Activated CD4-positive, alpha-beta memory T cell treated with anti-CD3 and anti-CD28 coated beads for 36 hours (primary cell): ENCODE results near the gene P2RX4. TPM values are rescaled to one million over a fixed set of nuclear protein-coding genes. Genes with fewer than 3 reads are reported as not detected.
"Not testable (repeated sequence)": the region's sequence is repeated elsewhere in the genome, so short reads cannot be mapped to it uniquely, and the experiment has no call there.

ENCODE experiments used
- CTCF ChIA-PET: fragments of 350-600 bp; sonication (Branson Sonifier 250); formaldehyde crosslinking; loops from one replicate; lab custom pipeline; 2021; ENCODE audit warnings: antibody characterized with exemption, inconsistent platforms; lab: Charles Lee
- POLR2A ChIA-PET: fragments of 350-600 bp; sonication (Branson Sonifier 250); formaldehyde crosslinking; loops from one replicate; lab custom pipeline; 2021; ENCODE audit warnings: antibody characterized with exemption; lab: Charles Lee
- DNase-seq: peaks from one replicate; pipeline ENCODE4 v3.0.0-alpha.2; 2020
- H3K27ac Mint-ChIP-seq: one replicate; pipeline ENCODE4 v1.8.0; 2021; ENCODE audit warnings: mixed read lengths
- H3K27me3 Mint-ChIP-seq: one replicate; pipeline ENCODE4 v1.8.0; 2021; ENCODE audit warnings: mixed read lengths
- H3K36me3 Mint-ChIP-seq: one replicate; pipeline ENCODE4 v1.8.0; 2021; ENCODE audit warnings: mixed read lengths
- H3K4me1 Mint-ChIP-seq: one replicate; pipeline ENCODE4 v1.8.0; 2021; ENCODE audit warnings: low read depth, mixed read lengths
- H3K4me3 Mint-ChIP-seq: one replicate; pipeline ENCODE4 v1.8.0; 2021; ENCODE audit warnings: mild to moderate bottlenecking, mixed read lengths
- H3K9me3 Mint-ChIP-seq: one replicate; pipeline ENCODE4 v1.8.0; 2021; ENCODE audit warnings: mixed read lengths
- intact Hi-C: fragments of 100-400 bp; cut with micrococcal nuclease; formaldehyde crosslinking; loops from one replicate; pipeline ENCODE4 v1.15.1; 2023
- total RNA-seq, 2 experiments: library from RNA; stranded (reverse); gene quantifications; one replicate each; pipeline ENCODE4 v1.2.3, GENCODE V29; 2021

P2RX4 gene
- total RNA-seq, 2 experiments from 2014 or later, result 53.4 to 57.5 TPM

- H3K4me1 Mint-ChIP-seq, result peaks cover 8% of the 10 kb centered on the region
- DNase-seq, result no peak
- H3K36me3 Mint-ChIP-seq, result peaks cover 3% of the 10 kb centered on the region
- H3K4me3 Mint-ChIP-seq, result no peak overlapping the region
- intact Hi-C loops, result no loop called here
- ChIA-PET POLR2A (no interaction called here), CTCF (no interaction called here)
- no peaks in the 10 kb centered on the region for H3K27me3 Mint-ChIP-seq
- H3K9me3 Mint-ChIP-seq, result peaks cover 2% of the 10 kb centered on the region
- no peak overlapping the region for H3K27ac Mint-ChIP-seq
Measured at GRCh38 chr12:121190523-121191031, 19.4 kb upstream of the P2RX4 start.

GRCh38 chr12:121191151-121191550 lies 18.8 kb upstream of the P2RX4 start:
- no peak overlapping the region for H3K4me3 Mint-ChIP-seq
- intact Hi-C loops, result no loop called here
- no peaks in the 10 kb centered on the region for H3K27me3 Mint-ChIP-seq
- CTCF ChIA-PET, result no interaction called here
- H3K9me3 Mint-ChIP-seq, result peaks cover 2% of the 10 kb centered on the region
- H3K36me3 Mint-ChIP-seq, result peaks cover under 1% of the 10 kb centered on the region
- peaks cover 8% of the 10 kb centered on the region for H3K4me1 Mint-ChIP-seq
- H3K27ac Mint-ChIP-seq, result no peak overlapping the region
- DNase-seq, result no peak
- POLR2A ChIA-PET, result no interaction called here

- ChIA-PET CTCF (interaction anchor here (1.7 kb wide), 1 partner anchor 34 kb away, joined by 5 read pairs; no protein-coding TSS in a partner anchor), POLR2A (no interaction called here)
- no peak for DNase-seq
- H3K4me1 Mint-ChIP-seq, result peaks cover 14% of the 10 kb centered on the region
- H3K4me3 Mint-ChIP-seq, result no peak overlapping the region
- H3K27me3 Mint-ChIP-seq, result peaks cover 3% of the 10 kb centered on the region
- no peaks in the 10 kb centered on the region for H3K36me3 Mint-ChIP-seq
- no peaks in the 10 kb centered on the region for H3K9me3 Mint-ChIP-seq
- intact Hi-C loops, result no loop called here
- no peak overlapping the region for H3K27ac Mint-ChIP-seq
Measured at GRCh38 chr12:121196902-121197301, 13.0 kb upstream of the P2RX4 start.

- DNase-seq, result no peak
- ChIA-PET CTCF (no interaction called here), POLR2A (no interaction called here)
- Mint-ChIP-seq H3K27ac (no peak overlapping the region), H3K9me3 (no peaks in the 10 kb centered on the region), H3K27me3 (peaks cover 3% of the 10 kb centered on the region), H3K36me3 (no peaks in the 10 kb centered on the region), H3K4me1 (peaks cover 14% of the 10 kb centered on the region), H3K4me3 (no peak overlapping the region)
- intact Hi-C loops, result no loop called here
Measured at GRCh38 chr12:121198949-121199348, 11.0 kb upstream of the P2RX4 start.

- H3K9me3 Mint-ChIP-seq, CTCF ChIA-PET, H3K36me3 Mint-ChIP-seq, H3K4me3 Mint-ChIP-seq, H3K27me3 Mint-ChIP-seq, POLR2A ChIA-PET, H3K27ac Mint-ChIP-seq, DNase-seq, intact Hi-C loops: not testable (repeated sequence)
- peaks cover 22% of the 10 kb centered on the region for H3K4me1 Mint-ChIP-seq
Measured at GRCh38 chr12:121201140-121201539, 8.8 kb upstream of the P2RX4 start.

- Mint-ChIP-seq H3K27ac (no peak overlapping the region), H3K27me3 (no peaks in the 10 kb centered on the region), H3K4me3 (no peak overlapping the region), H3K4me1 (peaks cover 16% of the 10 kb centered on the region), H3K36me3 (no peaks in the 10 kb centered on the region), H3K9me3 (no peaks in the 10 kb centered on the region)
- DNase-seq, result no peak
- ChIA-PET POLR2A (interaction anchor here (0.6 kb wide), 1 partner anchor 285 kb away, joined by 5 read pairs; no protein-coding TSS in a partner anchor), CTCF (interaction anchor here (1.6 kb wide), 1 partner anchor 15 kb away, joined by 3 read pairs; no protein-coding TSS in a partner anchor)
- intact Hi-C loops, result no loop called here
Measured at GRCh38 chr12:121202407-121203355, 7.2 kb upstream of the P2RX4 start.

- POLR2A ChIA-PET, result interaction anchor here (0.5 to 0.6 kb wide), 2 partner anchors 73 to 284 kb away, joined by 3 to 5 read pairs; no protein-coding TSS in a partner anchor
- intact Hi-C loops, result no loop called here
- no peak overlapping the region for H3K4me3 Mint-ChIP-seq
- no peak for DNase-seq
- no peaks in the 10 kb centered on the region for H3K27me3 Mint-ChIP-seq
- no peaks in the 10 kb centered on the region for H3K36me3 Mint-ChIP-seq
- H3K27ac Mint-ChIP-seq, result no peak overlapping the region
- peaks cover 10% of the 10 kb centered on the region for H3K4me1 Mint-ChIP-seq
- CTCF ChIA-PET, result interaction anchor here (1.6 kb wide), 1 partner anchor 15 kb away, joined by 3 read pairs; no protein-coding TSS in a partner anchor
- H3K9me3 Mint-ChIP-seq, result no peaks in the 10 kb centered on the region
Measured at GRCh38 chr12:121203482-121203881, 6.4 kb upstream of the P2RX4 start.

- CTCF ChIA-PET, result no interaction called here
- H3K4me3 Mint-ChIP-seq, result no peak overlapping the region
- no peaks in the 10 kb centered on the region for H3K27me3 Mint-ChIP-seq
- DNase-seq, result no peak
- no peaks in the 10 kb centered on the region for H3K9me3 Mint-ChIP-seq
- POLR2A ChIA-PET, result interaction anchor here (1.2 kb wide), 1 partner anchor 8 kb away, joined by 3 read pairs; no protein-coding TSS in a partner anchor
- H3K36me3 Mint-ChIP-seq, result no peaks in the 10 kb centered on the region
- H3K4me1 Mint-ChIP-seq, result peaks cover 13% of the 10 kb centered on the region
- intact Hi-C loops, result no loop called here
- H3K27ac Mint-ChIP-seq, result no peak overlapping the region
Measured at GRCh38 chr12:121205491-121205890, 4.4 kb upstream of the P2RX4 start.

GRCh38 chr12:121208571-121208970 lies 1.4 kb upstream of the P2RX4 start:
- H3K27ac Mint-ChIP-seq, DNase-seq, H3K27me3 Mint-ChIP-seq, H3K36me3 Mint-ChIP-seq, CTCF ChIA-PET, H3K9me3 Mint-ChIP-seq, H3K4me3 Mint-ChIP-seq, POLR2A ChIA-PET, intact Hi-C loops: not testable (repeated sequence)
- H3K4me1 Mint-ChIP-seq, result peaks cover 31% of the 10 kb centered on the region

GRCh38 chr12:121209221-121209620 lies 708 bp upstream of the P2RX4 start:
- Mint-ChIP-seq H3K27ac (peak overlapping the region; percentile 79), H3K4me3 (peak overlapping the region; percentile 82), H3K4me1 (peaks cover 32% of the 10 kb centered on the region), H3K9me3 (no peaks in the 10 kb centered on the region), H3K36me3 (peaks cover 8% of the 10 kb centered on the region), H3K27me3 (no peaks in the 10 kb centered on the region)
- no peak for DNase-seq
- POLR2A ChIA-PET, result interaction anchor here (0.6 kb wide), 1 partner anchor 193 kb away, joined by 3 read pairs; no protein-coding TSS in a partner anchor
- intact Hi-C loops, result no loop called here
- CTCF ChIA-PET, result no interaction called here

- H3K4me1 Mint-ChIP-seq, result peaks cover 51% of the 10 kb centered on the region
- DNase-seq, result no peak
- intact Hi-C loops, result loop anchor here (5.0 to 10.0 kb wide), 2 partner anchors 189 to 528 kb away; partner anchors contain the start of genes MLEC and RNF34
- no peaks in the 10 kb centered on the region for H3K27me3 Mint-ChIP-seq
- peaks cover 16% of the 10 kb centered on the region for H3K36me3 Mint-ChIP-seq
- CTCF ChIA-PET, result interaction anchor here (2.3 kb wide), 1 partner anchor 11 kb away, joined by 7 read pairs; no protein-coding TSS in a partner anchor
- peak overlapping the region; percentile 93 for H3K27ac Mint-ChIP-seq
- H3K9me3 Mint-ChIP-seq, result no peaks in the 10 kb centered on the region
- POLR2A ChIA-PET, result no interaction called here
- no peak overlapping the region for H3K4me3 Mint-ChIP-seq
Measured at GRCh38 chr12:121212875-121213274, 2.9 kb downstream of the P2RX4 start.
